ENCODE measurements around the gene ECHS1. TPM values are rescaled to one million over a fixed set of nuclear protein-coding genes. Genes with fewer than 3 reads are reported as not detected.
A peak's percentile ranks its signal among the peaks of the same experiment; 100 is the strongest.
"Not testable (repeated sequence)": the region's sequence is repeated elsewhere in the genome, so short reads cannot be mapped to it uniquely, and the experiment has no call there.

ECHS1 gene
- polyA plus RNA-seq, 1 of the 3 experiments (the other 2 are of a cell fraction) = 97.8 TPM

- TF ChIP-seq GABPA (IDR thresholded peaks at IDR 0.05; ENCODE audit: low read depth) (peak; percentile 65), GATA2 (CRISPR knock-in tag; IDR thresholded peaks at IDR 0.05) (no peak), TAF1 (IDR thresholded peaks at IDR 0.05; ENCODE audit: borderline replicate concordance, low read depth, low read length) (no peak; the same call in 1 of the 2 replicates)
Measured at GRCh38 chr10:133324198-133324792, 48.9 kb downstream of the ECHS1 start (continued).

GRCh38 chr10:133322064-133322709, 51.0 kb downstream of the ECHS1 start:
- DNase-seq; H4K20me1 ChIP-seq (ENCODE audit: insufficient read depth); H3K36me3 ChIP-seq (replicated peaks in 1 of 2; ENCODE audit: control insufficient read depth in 1 of 2, insufficient read depth in 2 of 2, low read length in 1 of 2); POLR2A ChIA-PET; H3K4me3 ChIP-seq (ENCODE audit: low read depth in 2 of 2, low read length in 1 of 2); H3K9ac ChIP-seq; H3K27me3 ChIP-seq (ENCODE audit: insufficient read depth); H3F3A ChIP-seq (replicated peaks; ENCODE audit: insufficient read depth); H3K4me2 ChIP-seq; CTCF ChIA-PET; H3K9me3 ChIP-seq; H3K9me2 ChIP-seq; H3K79me2 ChIP-seq (ENCODE audit: insufficient read depth); H2AFZ ChIP-seq (ENCODE audit: low read depth); H3K27ac ChIP-seq (ENCODE audit: low read depth in 2 of 2, low read length in 1 of 2): not testable (repeated sequence)
- WGBS (ENCODE audit: low lambda C conversion rate) = 93% methylated on average over 12 of the region's 14 CpGs
- peaks cover 2 to 23% of the 10 kb centered on the region in 2 experiments; a peak in 2 of 4 replicates for H3K4me1 ChIP-seq (ENCODE audit: control insufficient read depth in 1 of 2, insufficient read depth in 2 of 2, low read depth in 1 of 2, low read length in 1 of 2)

- H3K9me2 ChIP-seq; H3F3A ChIP-seq (replicated peaks; ENCODE audit: insufficient read depth); H3K27me3 ChIP-seq (ENCODE audit: insufficient read depth); H2AFZ ChIP-seq (ENCODE audit: low read depth); H3K9ac ChIP-seq; DNase-seq; POLR2A ChIA-PET; H3K79me2 ChIP-seq (ENCODE audit: insufficient read depth); H3K36me3 ChIP-seq (replicated peaks in 1 of 2; ENCODE audit: control insufficient read depth in 1 of 2, insufficient read depth in 2 of 2, low read length in 1 of 2); H4K20me1 ChIP-seq (ENCODE audit: insufficient read depth); H3K4me3 ChIP-seq (ENCODE audit: low read depth in 2 of 2, low read length in 1 of 2); H3K27ac ChIP-seq (ENCODE audit: low read depth in 2 of 2, low read length in 1 of 2); H3K9me3 ChIP-seq; H3K4me2 ChIP-seq: not testable (repeated sequence)
- CTCF ChIA-PET = interaction anchor here (3.7 kb wide), 1 partner anchor 8 kb away, joined by 25 read pairs; no protein-coding TSS in a partner anchor
- peaks cover 0 to 12% of the 10 kb centered on the region in 2 experiments; a peak in 1 of 4 replicates for H3K4me1 ChIP-seq (ENCODE audit: control insufficient read depth in 1 of 2, insufficient read depth in 2 of 2, low read depth in 1 of 2, low read length in 1 of 2)
- 88% methylated on average over 4 of the region's 6 CpGs for WGBS (ENCODE audit: low lambda C conversion rate)
Measured at GRCh38 chr10:133320852-133321422, 52.2 kb downstream of the ECHS1 start.

GRCh38 chr10:133318494-133319127, 54.5 kb downstream of the ECHS1 start:
- Histone ChIP-seq H3K9me2 (no peaks in the 10 kb centered on the region), H3K9ac (no peak overlapping the region), H3K27ac (ENCODE audit: low read depth in 2 of 2, low read length in 1 of 2) (peak overlapping the region in 1 of 2 experiments; percentile 86; a peak in 1 of 4 replicates), H2AFZ (ENCODE audit: low read depth) (peak overlapping the region; percentile 84; the same call in 1 of the 2 replicates), H3K4me3 (ENCODE audit: low read depth in 2 of 2, low read length in 1 of 2) (peak overlapping the region; percentile 61 to 68), H4K20me1 (ENCODE audit: insufficient read depth) (no peaks in the 10 kb centered on the region), H3K36me3 (replicated peaks in 1 of 2; ENCODE audit: control insufficient read depth in 1 of 2, insufficient read depth in 2 of 2, low read length in 1 of 2) (no peaks in the 10 kb centered on the region), H3K4me1 (ENCODE audit: control insufficient read depth in 1 of 2, insufficient read depth in 2 of 2, low read depth in 1 of 2, low read length in 1 of 2) (peaks cover 0 to 12% of the 10 kb centered on the region in 2 experiments; a peak in 1 of 4 replicates), H3F3A (replicated peaks; ENCODE audit: insufficient read depth) (peaks cover 4% of the 10 kb centered on the region), H3K4me2 (peak overlapping the region; percentile 83), H3K9me3 (no peaks in the 10 kb centered on the region), H3K27me3 (ENCODE audit: insufficient read depth) (no peaks in the 10 kb centered on the region), H3K79me2 (ENCODE audit: insufficient read depth) (no peaks in the 10 kb centered on the region)
- ChIA-PET POLR2A (no interaction called here), CTCF (interaction anchor here (0.6 to 3.7 kb wide), 8 partner anchors 9 to 58 kb away, joined by 3 to 25 read pairs (median 3); no protein-coding TSS in a partner anchor)
- peak; percentile 88 for DNase-seq
- 0% methylated on average over 3 of the region's 51 CpGs for WGBS (ENCODE audit: low lambda C conversion rate)
- TF ChIP-seq ZBTB33 (IDR thresholded peaks at IDR 0.05; ENCODE audit: borderline replicate concordance, low read depth) (no peak), REST (IDR thresholded peaks at IDR 0.05; ENCODE audit: low read depth, low read length) (no peak), MXI1 (IDR thresholded peaks at IDR 0.05; ENCODE audit: low read depth, low read length) (peak; percentile 84), IRF3 (IDR thresholded peaks at IDR 0.05; ENCODE audit: low read depth, low read length) (no peak)
